HG03039 (cell line): Measurements from ENCODE around the gene RB1.
A peak's percentile ranks its signal among the peaks of the same experiment; 100 is the strongest.

ENCODE experiments used
- ATAC-seq: cut with Tn5 transposase; IDR thresholded peaks from one replicate; pipeline ENCODE4 v1.9.1; 2021; ENCODE audit warnings: mild to moderate bottlenecking, moderate library complexity; ENCODE audit not compliant: unreplicated experiment

RB1 gene

DNA sequence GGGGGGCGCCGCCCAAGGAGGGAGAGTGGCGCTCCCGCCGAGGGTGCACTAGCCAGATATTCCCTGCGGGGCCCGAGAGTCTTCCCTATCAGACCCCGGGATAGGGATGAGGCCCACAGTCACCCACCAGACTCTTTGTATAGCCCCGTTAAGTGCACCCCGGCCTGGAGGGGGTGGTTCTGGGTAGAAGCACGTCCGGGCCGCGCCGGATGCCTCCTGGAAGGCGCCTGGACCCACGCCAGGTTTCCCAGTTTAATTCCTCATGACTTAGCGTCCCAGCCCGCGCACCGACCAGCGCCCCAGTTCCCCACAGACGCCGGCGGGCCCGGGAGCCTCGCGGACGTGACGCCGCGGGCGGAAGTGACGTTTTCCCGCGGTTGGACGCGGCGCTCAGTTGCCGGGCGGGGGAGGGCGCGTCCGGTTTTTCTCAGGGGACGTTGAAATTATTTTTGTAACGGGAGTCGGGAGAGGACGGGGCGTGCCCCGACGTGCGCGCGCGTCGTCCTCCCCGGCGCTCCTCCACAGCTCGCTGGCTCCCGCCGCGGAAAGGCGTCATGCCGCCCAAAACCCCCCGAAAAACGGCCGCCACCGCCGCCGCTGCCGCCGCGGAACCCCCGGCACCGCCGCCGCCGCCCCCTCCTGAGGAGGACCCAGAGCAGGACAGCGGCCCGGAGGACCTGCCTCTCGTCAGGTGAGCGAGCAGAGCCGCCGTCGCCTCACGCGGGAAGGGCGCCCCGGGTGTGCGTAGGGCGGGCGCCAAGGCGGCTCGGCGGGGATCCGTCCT lies at the start of gene RB1:
Gene RB1 (plus strand): TSS at position 393 of the 784 bp plus-strand sequence. CDS start 162 bp downstream, at position 555.
- peak; percentile 80 for ATAC-seq

DNA sequence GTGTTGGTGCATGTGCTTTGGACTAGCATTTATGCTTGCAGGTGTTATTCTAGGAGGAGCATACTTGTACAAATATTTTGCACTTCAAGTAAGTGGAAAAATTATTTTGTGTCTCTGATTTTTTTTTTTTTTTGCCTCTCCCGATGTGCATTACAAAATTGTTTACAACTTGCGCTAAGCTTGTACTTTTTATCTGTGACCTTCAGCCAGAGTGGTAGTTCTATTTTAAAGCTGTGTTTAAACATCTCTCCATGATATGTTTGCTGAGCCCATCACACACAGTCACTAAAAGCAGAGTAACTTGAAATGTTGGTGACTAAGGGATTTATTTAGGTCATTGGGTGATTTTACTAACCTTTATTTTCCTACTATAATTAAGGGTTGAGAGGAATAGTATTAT lies 49.7 kb upstream of the RB1 start:
- ATAC-seq, result no peak

DNA sequence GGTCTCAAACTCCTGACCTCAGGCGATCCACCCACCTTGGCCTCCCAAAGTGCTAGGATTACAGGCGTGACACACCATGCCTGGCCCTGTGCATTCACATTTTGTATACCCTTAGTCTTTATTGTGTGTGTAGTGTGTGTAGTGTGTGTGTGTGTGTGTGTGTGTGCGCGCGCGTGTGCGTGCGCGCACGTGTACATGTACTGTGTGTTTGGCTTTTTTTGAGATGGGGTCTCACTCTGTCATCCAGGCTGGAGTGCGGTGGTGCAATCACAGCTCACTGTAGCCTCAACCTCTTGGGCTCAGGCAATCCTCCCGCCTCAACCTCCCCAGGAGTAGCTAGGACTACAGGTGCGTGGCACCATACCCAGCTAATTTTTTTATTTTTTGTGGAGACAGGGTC lies 48.5 kb upstream of the RB1 start:
- no peak for ATAC-seq

DNA sequence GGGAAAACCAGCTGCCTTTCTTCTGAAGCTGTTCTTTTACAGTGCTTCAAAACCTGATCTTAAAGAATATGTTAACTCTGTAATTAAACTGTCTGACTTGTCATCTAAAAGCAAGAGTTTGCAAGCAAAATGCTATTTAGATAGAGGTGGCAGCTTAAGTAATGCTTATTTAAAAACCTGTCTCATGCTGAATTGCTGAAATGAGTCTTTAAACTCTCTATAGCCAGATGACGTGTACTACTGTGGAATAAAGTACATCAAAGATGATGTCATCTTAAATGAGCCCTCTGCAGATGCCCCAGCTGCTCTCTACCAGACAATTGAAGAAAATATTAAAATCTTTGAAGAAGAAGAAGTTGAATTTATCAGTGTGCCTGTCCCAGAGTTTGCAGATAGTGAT lies 47.6 kb upstream of the RB1 start:
- ATAC-seq, result no peak

DNA sequence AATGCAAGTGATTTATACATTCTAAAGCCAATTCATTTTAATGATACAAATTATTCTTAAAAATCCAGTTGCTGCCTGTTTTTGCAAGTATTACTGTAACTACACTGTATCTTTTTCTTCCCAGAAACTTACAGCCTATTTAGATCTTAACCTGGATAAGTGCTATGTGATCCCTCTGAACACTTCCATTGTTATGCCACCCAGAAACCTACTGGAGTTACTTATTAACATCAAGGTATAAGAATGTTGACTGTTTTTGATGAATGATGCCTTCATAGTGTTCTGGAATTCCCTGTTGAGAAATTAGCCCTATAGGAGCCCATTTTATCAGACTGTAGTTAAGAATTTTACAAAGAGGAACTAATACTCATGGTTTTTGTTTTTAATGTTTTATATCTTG lies 45.5 kb upstream of the RB1 start:
- ATAC-seq, result no peak

DNA sequence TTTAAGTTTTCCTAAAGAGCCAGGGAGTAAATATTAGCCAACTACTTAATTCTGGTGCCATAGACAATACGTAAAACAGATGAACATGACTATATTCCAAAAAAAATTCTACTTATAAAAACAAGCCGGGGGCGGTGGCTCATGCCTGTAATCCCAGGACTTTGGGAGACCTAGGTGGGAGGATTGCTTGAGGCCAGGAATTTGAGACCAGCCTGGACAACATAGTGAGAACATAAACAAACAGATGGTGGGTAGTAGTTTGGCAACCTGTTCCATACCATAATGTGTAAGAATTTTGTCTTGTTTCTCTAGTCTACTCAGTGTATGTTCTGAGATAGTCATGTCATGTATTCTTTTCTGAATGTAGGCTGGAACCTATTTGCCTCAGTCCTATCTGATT lies 45.1 kb upstream of the RB1 start:
- no peak for ATAC-seq

DNA sequence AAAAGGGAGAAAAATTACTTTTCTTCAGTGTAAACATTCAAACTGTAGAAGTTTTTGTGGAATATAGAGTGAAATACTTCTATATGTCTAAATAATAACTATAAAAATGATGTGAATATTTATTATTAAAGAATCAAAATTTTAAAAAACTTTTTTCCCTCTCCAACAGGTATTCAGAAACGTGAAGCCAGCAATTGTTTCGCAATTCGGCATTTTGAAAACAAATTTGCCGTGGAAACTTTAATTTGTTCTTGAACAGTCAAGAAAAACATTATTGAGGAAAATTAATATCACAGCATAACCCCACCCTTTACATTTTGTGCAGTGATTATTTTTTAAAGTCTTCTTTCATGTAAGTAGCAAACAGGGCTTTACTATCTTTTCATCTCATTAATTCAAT lies 42.6 kb upstream of the RB1 start:
- no peak for ATAC-seq

DNA sequence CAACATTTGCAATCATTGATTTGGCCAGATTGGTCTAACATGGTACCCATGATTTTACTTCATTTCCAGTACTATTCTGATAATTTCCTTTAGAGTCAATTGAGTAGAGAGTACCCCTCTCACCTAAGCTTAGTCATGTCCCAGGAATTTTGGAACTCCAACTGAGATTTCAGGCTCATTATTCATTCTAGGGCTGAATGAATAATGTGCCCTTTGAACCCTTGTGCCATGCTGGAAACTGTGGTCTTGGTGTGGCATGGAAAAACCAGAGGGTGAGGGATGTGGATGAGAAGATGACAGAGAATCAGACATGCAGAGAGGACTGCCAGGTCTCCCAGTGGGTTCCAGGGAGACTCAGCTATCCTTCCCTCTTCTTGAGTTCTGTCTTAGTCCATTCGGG lies 40.4 kb upstream of the RB1 start:
- no peak for ATAC-seq

DNA sequence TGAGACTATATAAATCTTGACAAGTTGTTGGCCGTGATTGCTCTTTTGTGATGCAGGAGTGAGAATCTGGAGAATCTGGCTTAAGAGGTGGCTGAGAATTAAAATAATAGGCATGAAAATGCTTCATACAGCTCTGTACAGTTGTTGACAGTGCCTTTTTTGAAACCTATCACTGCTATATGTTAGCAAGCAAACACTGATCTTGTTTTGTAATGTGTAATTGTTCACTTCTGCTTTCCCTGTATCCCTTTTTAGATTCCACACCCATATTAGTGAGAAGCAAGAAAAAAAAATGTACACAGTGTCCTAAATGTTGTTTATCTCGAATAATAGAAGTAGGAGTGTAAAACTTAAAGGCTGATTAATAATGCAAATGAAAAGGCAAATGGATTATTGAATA lies 39.5 kb upstream of the RB1 start:
- no peak for ATAC-seq

DNA sequence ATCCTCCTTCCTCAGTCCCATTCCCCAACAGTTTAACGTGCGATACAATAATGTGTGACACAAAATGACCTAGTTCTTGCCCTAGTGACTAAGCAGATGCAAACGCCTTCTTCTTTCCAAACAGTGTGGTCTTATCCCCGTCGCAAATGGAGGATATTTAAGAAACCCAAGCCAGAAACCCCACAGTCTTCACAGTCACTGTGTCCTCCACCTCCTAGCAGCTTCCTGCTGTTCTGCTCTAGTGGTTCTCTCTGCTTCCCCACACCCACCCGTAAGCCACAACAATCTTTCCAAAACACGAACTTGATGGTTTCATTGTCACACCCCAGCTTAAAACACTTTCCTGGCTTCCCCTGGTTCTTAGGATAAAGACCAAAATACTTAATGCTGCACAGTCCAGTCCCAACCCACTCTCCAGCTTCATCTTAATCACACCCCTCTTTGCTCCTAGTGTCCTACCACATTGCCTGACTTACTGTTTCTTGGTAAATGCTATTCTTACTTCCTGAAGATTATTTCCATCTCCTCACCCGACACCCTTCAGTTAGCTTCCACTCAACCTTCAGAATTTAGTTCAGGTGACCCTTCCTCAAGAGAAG lies 38.2 kb upstream of the RB1 start:
- ATAC-seq, result peak; percentile 65

DNA sequence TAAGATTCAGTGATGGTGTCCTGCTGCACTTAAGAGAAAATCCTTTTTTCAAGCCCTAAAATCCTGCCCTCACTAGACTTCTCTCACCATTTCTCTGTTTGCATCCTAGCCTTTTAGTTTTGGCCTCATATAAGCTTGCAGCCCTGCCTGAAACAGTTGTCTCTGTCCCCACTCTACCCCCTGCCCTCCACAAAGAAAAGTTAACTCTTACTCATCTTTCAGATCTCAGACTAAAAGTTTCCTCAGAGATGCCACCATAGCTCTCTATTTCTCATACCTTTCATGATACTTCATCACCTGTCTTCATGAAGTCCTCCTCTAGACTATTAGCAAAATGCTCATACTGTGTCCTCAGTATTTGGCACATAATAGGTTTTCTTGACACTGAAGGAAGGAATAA lies 37.4 kb upstream of the RB1 start:
- no peak for ATAC-seq

DNA sequence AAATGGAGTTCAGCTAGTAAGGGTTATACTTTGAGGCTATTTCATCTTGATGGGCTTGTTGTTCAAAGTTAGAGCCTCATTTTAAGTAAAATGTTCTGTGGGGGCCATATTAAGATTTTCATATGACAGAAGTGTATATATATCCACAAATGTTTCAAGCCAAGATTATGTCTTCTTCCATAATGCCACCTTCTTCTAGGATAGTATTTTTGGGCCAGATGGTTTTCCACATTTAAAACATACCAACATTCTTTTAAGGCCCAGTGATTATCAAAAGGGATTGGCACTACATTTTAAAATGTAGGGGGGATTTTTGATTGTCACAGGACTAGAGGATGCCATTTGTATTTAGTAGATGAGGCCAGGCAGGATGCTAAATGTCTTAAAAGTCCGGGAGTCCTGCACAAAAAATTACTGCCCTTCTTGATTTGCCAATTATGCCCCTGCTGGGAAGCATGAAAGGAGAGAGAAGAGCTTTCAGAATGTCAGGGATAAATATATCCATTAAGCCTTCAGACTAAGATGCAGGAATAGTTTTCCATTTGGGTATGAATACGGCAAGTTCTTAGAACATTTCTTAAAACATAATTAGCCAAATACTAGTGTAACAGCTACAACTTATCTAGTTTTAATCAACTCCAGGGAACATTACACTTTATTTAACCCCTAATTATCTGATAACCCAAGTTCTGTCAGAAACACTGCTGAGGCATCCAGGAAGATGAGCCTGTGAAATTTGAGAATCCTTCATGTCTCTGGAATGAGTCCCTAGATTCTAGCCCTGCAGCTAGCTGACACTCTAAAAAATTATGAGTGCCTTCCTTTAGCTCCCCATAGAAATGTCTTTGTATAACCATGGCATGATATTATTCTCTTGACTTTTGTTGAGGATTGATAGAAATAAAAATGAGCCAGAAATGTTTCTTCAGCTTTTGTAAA lies 36.6 kb upstream of the RB1 start:
- no peak for ATAC-seq

DNA sequence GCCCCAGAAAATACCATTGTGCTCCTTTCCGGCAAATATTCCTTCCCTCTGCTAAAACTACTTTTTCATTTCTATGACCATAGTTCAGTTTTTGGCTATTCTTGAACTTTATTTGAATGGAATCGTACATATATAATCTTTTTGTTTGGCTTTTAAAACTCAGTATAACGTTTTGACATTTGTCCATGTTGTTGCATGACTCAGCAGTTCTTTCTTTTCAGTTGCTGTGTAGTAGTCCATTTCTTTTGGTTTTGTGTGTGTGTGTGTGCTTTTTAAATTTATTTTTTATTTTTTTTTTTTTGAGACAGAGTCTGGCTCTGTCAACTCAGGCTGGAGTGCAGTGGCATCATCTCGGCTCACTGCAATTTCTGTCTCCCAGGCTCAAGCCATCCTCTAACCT lies 35.5 kb upstream of the RB1 start:
- ATAC-seq, result no peak

DNA sequence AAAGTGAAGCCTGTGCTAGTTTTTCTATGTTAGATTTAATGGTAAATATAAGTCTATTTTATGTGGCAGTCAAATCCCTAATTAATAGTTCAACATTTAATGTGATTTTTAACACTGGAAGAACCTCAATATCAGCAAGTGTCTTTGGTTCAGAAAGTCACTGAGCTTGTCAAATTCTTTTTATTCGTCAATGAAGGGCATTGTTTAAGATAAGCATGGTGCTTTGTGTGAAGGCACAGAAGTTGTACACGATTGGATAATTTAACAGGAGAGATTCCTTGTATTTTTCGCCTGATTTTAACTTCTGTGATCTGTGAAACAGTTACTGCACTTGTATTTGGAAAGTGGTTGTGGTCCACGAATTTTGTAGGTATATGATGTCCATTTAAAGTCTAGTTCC lies 30.2 kb upstream of the RB1 start:
- no peak for ATAC-seq

DNA sequence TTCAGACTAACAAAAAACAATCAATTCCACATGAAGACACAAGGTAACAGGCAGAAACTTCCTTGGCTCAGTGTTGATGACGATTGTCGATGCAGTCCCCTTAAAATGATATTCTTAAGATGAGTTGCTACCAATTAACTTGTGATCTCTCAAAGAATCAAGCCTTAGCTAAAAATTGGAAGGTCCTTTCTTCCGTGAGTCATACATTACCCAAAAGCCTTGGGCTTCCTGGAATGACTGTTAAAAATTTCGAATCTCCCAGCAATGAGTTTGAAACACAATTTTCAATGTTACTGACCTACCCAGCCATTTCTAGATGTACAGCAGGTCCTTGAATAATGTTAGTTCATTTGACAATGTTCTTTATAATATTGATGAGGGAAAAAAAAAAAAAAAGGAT lies 28.0 kb upstream of the RB1 start:
- ATAC-seq, result no peak

DNA sequence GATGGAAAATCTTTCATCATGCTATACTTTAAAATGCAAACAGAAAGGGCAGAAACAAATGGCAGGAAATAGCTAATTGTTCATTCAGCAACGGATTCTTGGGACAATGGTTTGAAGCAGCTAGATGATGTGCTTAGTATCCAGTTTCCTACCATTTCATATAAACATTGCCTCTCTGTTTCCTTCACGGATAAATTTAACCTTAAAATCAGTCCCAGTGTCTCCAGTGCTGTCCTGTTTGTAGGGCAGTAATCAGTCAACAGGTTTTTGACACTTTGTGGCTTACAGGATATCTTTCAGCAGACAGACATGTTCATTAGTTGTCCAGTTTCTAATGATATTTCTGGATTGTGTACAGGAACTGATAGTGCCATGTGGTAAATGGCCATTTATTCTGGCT lies 24.7 kb upstream of the RB1 start:
- no peak for ATAC-seq

DNA sequence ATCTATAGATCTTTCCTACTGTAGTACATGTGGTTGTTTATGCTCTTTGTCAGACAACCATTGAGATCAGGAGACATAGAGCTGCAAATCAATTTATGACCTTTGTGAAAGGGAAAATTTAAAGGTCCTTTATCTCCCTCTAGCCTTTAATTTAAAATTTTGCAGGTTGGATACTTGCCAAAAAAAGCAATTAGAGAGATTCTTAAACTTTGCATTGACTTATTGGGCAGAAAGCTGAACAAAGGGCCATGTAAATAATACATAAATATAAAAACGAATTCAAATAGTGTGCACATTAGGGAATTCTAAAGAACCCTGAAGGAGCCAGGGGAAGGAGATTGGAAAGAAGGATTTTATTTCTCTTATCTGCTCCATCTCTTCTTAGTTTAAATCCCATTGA lies 22.0 kb upstream of the RB1 start:
- no peak for ATAC-seq

DNA sequence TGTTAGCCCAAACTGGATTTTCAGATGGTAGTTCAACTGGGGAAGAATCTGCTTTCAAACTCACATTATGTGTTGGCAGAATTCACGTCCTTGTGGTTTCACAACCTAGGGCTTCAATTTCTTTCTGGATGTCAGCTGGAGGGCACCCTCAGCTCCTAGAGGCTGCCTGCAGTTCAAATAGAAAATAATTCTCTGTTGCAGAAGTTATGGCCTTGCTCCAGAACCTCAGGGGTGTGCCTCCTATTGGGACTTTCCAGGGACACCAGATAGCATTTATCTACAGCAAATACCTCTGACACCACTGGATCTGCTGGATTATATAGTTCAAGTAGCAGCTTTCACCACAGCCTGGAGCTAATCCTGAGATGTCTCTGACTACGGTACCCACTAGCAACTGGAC lies 11.8 kb upstream of the RB1 start:
- no peak for ATAC-seq

DNA sequence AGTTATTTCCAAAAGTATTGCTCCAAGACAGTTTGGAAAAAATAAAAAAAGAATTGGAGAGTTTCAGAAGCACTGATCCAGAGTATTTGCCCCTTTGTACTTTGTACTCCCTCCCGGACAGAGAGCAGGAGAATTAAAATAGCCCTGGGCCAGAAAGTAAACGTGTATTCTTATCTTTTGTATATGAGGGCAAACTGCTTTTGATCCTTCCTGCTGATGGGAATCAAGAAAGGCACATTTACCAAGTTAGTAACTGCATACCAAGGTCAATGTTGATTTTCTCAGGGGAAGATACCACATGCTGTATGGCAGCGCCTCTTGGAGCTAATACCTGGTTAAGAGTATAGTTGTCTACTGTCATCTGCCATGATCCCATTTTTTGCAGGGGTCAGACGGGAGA lies 10.9 kb upstream of the RB1 start:
- ATAC-seq, result no peak

DNA sequence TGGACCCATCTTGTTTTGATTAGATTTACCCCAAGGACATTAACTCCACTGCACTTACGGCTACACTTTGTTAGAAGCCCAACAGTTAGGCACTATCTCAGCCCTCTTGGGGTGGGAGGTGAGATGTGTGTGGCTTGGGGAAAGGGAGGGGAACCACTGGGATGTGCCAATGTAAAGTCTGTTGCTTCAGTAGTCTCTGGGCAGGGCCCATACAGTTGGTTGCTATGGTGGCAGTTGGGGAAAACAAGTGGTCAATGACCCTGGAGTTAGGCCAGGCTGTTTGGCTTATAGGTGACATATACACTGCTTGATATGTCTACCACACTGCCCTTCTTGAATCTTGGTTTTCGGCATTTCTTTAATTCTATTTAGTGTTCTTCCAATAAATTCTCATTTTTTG lies 8.9 kb upstream of the RB1 start:
- no peak for ATAC-seq

DNA sequence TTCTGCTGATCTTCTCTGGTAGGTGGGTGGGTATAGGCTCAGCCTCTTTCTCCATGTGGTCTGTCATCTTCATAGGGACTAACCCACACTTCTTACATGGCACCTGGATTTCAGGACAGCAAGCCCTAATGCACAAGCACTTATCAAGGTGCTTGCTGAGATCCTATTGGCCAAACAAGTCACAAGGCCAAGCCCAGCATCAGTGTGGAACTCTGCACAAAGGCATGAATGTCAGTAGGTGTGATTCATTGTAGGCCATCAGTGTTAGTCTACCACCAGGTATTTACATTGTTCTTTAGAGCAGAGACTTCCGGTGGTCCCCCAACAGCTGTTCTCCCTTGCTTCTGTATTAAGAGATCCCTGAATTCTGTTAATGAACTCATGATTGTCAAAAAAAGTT lies 8.3 kb upstream of the RB1 start:
- no peak for ATAC-seq

DNA sequence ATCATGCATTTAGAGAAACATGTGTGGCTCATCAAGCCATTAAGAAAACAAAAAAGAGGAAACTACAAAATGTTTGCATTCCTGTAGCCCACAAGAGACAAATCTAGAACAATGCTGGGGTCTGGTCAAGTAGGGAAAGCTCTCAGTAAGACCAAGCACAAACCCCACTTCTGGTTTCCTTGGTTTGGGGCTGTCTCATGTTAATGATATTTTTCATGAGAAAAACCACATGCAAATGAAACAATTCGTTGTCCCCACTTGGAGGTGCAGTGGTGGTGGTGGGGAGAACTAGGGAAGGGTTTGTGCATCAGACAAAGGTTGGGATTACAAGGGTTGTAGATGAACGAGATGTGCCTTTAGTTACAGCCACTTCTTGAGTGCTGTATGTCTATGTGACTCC lies 7.0 kb upstream of the RB1 start:
- ATAC-seq, result peak; percentile 68
